SKM-1 treated with dmso at 0.1 percent for 144 hours (cell line): ENCODE results near the gene AFMID.
A peak's percentile ranks its signal among the peaks of the same experiment; 100 is the strongest.

ENCODE experiments used
- DNase-seq: peaks from one replicate; lab custom pipeline; 2025; ENCODE audit not compliant: unreplicated experiment; lab: John Stamatoyannopoulos, UW

The AFMID gene

DNA sequence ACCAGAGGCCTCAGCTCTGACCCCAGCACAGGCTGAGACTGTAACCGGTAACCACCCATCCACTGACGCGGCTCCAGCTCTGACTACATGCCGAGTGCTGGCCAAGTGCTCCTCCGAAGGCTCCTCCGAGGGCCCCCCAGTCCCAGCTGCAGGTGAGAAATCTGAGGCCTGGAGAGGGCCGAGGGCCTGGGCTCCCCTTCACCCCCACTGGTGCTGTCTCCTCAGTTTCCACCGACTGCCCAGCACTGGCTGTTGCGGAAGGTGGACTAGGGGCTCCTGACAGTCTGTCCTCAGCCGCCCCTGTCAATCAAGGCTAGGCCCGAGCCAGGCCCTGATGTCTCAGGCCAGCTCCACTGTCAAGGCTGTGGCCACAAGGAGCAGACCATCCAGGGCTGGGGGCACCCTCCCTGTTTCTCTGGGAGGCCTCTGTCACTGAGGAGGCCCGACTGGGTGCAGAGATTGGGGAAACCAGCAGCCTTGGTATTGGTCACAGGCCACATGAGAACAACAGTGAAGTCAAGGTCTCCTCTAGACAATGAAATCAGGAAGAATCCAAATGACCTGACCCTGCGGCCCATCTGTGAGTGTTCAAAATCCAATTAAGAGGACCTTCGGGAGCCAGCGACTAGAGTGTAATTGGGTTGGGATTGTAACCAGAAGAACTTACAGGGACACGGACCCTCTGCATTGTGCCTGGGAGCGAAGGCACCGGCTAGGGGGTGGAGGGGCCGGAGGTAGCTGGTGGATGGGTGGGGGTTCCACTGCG, 49.4 kb downstream of the AFMID start:
- DNase-seq: no peak

DNA sequence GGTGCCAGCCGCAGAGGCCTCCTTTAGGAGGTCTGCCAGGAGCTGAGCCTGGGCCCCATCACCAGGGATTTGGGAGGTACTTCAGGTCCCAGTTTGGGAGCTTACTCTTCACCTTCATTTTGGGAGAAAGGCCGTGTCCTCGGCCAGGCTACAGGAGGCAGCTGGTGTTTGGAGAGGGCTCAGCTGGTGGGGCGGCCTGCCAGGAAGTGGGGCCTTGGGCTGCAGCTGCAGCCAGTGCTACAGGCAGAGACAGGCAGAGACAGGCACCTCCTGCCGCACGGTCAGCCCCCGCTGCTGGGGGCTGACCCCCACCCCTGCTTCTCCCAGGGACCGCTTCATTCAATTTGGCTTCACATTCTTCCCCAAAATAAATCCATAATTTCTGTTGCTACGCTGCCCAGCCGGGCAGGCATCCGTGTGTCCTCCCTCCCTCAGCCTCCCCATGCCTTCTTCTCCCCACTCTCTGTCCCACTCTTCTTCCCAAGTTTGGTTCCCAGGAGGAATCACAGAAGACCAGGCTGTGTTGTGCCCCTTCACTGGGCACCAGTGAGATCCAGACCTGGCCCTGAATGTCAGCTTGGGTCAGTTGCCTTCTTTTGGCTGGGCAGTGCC, 50.3 kb downstream of the AFMID start:
- no peak for DNase-seq

DNA sequence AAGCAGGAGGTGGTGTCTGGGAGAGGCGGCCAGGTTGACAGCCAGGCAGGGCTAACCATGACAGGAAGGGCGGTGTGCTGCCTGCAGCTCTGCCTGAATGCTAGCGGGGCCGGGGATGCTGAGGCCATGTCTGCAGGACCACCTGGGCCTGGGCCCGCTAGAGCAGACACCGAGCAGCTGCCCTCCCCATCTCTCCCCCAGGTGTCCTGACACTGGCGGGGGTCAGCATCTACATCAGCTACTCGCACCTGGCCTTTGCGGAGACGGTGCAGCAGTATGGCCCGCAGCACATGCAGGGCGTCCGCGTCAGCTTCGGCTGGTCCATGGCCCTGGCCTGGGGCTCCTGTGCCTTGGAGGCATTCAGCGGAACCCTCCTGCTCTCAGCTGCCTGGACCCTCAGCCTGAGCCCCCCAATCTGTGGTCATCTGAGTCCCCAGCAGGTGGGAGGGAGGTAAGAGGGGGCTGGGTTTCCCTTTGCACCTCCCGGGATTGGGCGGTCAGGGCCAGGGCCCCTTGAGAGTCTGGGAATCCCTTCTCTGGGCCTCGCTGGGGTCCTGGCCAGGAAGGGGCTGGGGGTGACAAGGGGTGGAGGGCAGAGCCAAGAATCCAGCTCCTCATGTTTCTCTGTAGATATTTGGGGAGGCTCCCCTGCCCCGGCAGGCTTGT, 51.8 kb downstream of the AFMID start:
- DNase-seq: no peak

DNA sequence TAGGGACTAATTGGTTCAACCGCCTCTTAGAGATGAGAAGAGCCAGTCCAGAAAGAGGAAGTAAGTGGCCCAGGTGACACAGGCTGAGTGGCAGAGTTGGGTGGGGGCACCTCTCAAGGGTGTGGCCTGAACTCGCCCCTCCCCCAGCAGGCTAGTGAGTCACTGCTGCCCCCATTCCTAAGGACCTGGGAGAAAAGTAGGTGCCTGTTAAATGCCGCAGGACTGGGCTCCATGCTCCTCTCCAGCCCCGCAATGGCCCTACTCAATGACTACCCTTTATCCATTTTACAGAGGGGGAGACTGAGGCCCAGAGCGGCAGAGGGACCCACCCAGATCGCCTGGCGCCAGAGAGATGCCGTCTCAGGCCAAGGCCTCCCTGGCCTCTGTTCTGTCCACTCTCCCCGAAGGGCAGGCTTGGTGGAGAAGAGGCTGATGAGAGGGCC, 52.3 kb downstream of the AFMID start:
- DNase-seq: no peak

DNA sequence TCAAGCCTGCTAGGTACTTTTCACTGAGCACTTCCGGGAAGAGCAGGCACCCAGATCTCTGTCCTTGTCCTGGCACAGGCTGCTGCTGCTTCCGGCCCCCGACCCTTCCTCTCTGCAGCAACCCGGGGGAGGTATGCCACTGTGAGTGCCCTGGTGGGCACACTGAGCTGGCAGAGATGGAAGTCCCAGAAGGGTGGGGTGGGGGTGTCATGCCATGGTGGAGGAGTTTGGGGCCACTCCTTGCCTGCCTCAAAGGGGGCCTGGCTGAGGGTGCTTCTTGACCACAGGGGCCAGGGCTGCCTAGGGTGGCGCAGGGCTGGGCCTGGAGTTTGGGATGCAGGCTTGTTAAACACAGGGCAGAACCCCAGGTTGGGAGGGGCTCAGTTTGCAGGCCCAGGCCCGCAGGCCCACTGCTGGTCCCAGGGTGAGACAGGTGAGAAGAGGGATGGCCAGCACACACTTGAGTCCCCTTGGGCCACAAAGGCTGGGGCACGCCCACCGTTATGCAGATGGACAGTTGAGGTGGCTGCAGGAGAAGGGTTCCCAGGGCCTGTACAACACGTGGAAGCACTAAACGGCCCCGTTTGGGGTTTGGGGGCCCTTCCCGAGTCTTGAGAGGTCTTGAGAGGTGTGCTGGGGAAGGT, 53.0 kb downstream of the AFMID start:
- no peak for DNase-seq

DNA sequence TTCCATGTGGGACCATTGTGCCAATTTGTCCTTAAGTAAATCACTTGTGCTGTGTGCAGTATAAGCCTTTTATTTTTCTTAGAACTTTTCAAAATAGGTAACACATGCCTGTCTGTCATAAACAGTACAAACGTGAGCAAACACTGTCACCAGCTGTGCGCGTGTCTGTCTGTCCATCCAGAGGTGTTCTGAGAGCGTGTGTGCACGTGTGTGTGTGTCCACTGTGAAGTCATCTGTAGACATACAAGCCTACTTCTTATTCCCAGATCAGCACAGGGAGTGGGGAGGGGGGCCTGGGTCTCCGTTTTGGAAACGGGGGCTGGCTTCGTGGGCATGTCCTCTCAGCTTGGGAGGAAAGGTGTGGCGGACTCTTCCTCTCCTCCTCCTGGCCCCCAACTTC, 53.7 kb downstream of the AFMID start:
- no peak for DNase-seq

DNA sequence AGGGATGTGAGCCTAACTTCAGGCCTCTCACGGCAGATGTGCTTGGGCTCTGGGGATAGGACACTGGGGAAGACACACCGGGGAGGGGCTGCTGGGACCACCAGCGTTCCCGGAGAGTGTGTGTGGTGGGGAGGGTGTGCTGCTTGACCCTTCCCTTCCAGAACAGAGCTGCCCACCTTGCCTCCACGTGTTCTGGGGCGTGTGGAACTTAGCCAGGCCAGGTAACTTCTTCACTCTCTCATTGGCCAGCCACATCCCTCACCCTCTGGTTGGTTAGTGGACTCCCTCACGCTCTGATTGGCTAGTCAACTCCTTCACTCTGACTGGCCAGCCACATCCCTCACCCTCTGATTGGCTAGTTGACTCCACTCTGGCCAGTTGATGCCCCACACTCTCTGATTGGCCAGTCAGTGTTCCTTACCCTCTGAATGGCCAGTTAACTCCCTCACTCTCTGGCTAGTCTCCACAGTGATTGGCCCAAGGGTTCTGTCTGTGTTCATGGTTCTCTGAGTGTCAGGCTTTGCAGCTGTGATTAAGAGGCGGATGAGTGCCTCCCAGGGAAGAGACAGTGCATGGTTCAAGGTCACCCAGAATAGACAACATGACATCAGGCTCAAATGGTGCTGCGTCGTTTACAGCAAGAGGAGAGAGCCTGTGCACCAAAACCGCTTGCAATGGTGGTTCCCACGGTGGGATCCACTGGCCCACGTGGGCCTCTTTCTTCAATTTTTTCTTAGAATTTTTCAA, 54.3 kb downstream of the AFMID start:
- peak; percentile 8 for DNase-seq

DNA sequence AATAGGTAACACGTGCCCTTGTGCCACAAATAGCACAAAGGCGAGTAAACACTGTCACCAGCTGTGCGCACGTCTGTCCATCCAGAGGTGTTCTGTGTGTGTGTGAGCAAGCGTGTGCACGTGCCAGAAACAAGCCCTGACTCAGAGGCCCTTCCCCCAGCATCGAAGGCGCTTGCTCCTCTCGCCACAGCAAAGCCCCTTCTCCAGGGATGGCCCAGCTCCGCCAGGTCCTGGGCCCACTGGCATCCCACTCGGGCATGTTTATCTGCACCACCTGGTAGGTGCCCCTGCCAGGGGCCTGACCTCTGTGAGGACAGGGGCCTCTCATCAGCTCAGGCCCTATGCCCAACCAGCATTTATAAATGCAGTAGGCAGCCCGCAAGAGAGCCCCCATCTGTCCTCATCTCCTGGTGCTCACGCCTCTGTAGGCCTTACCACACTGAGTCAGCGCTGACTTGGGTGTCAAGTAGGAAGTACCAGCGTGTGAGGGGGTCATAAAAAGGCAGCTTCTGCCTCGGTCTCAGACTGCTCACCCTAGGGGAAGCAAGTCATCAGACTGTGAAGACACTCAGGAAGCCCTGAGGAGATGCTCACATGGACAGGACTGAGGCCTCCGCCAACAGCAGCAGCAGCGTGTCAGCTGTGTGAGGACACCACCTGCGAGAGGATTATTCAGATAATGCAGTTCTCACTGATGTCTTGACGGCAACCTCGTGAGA, 55.0 kb downstream of the AFMID start:
- peak; percentile 76 for DNase-seq

DNA sequence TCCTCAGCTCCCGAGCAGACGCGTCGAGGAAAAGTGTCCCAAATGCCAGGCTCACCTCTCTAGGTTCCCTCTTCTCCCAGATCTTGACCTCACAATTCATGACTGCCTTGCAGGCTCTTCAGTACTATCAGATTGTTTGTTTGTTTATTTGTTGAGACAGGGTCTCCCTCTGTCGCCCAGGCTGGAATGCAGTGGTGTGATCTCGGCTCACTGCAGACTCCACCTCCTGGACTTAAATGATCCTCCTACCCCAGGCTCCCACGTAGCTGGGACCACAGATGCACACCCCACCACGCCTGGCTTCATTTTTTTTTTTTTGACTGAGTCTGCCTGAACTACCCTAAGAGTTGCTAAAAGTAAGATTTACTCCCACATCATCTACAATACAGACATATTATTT, 60.1 kb downstream of the AFMID start:
- DNase-seq: no peak

DNA sequence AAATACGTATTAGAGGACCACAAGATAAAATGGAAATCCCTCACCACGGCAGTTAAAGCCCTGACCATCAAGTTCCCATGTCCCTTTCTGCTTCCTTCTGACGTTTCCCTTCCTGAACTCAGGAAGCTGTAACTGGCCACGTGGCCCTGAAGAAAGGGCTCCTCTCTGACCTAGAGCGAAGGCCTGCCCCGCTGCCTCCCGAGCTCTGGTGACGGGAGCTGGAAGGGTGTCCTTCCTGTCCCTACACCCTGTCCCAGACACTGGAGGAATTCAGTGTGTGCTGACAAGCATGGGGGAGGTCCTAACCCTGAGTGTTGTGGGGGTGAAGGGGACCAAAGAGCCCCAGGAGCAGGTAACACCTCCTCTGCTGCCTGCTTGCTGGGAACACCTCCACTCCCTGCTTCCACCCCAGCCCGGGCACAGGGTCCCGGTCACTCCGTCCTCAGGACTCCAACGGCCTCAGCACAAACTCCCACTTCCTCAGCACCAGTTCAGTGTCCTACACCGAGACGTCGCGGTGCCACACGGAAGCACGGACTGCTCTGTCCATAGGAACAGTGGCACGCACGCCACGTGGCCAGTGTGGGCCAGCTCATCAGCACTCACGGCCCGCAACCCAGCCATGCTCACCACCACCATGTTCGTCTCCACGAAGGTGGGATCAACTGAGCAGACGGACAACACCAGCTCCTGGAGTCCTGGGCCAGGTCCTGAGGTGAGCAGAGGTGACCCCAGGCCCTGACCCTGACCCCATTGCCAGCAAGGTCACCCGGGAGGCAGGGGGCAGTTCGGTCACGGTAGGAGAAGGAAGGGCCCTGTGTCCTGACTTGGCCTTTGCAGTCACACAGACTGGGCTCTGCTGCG, 61.1 kb downstream of the AFMID start:
- DNase-seq: no peak

DNA sequence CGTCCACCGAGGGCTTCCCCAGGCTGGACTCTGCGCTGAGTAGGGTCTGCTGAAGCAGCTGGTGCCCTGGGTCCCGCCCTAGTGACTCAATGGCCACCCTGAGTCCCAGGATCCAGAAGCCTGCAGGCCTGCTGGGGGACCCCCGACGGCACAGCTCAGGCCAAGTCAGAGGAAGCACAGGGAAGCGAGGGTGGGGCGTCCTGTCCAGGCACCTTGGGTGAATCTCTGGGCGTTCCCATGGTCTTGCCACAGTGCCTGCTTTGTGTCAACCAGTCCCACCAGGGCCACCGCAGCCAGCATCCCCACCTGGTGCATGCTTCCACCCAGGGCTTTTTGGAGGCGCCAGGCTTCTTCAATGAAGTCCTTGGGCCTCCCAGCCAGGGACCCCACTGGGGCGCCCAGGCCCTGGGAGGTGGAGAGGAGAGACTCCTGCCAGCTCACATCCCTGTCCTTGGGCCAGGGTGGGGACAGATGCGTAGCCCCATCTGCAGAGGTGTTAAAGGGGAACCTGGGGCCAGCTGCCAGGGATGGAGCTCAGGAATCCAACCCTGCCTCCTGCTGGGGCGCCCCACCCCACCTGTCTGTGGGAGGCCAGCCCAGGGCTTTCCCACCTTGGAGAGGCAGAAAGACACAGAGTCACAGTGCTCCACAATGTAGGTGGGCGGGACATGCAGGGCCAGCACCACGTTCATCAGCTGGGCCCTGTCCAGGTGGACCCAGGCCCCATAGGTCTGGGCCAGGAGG, 62.1 kb downstream of the AFMID start:
- no peak for DNase-seq

DNA sequence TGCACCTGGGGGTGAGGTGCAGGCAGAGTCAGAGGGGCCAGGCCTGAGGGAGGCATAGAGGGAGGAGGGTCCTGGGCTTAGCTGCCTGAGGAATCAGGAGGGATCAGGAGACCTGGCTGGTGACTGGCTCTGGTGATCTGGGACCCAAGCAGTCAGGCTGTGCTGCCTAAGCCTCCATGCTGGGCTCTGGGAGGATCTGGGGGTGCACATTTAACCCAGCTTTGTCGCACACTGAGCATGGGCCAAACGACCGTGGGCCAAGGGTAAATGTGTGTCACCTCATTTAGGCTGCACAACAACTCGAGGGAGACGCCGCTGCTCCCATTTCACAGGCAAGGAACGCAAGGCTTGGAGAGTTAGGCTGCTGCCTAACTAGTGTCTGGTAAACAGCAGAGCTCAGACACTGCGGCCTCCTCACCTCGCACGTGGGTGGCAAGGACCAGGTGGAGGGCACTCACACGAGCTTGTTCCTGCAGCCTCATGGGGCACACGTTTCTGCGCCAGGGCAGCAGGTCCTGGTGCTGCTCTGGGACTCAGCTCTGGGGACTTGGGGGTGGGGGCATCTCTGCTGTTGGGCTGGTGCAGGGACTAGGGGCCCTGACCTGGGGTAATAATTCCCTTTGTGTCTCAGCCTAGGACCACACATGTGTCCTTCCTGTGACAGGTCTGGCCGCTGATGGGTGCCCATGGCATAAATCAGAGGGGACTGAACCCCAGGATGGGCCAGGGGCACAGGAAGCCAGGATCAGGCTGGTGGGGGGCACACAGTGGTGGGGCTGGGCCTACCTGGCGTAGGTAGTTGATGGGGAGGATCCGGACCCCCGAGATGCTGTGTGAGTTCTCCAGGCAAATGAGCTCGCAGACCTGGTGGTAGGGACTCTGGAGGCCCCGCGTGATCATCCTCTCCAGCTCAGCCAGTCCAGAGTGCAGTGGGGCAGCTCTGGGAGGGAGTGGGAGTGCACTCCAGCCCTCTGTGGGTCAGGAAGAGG, 63.0 kb downstream of the AFMID start:
- no peak for DNase-seq

DNA sequence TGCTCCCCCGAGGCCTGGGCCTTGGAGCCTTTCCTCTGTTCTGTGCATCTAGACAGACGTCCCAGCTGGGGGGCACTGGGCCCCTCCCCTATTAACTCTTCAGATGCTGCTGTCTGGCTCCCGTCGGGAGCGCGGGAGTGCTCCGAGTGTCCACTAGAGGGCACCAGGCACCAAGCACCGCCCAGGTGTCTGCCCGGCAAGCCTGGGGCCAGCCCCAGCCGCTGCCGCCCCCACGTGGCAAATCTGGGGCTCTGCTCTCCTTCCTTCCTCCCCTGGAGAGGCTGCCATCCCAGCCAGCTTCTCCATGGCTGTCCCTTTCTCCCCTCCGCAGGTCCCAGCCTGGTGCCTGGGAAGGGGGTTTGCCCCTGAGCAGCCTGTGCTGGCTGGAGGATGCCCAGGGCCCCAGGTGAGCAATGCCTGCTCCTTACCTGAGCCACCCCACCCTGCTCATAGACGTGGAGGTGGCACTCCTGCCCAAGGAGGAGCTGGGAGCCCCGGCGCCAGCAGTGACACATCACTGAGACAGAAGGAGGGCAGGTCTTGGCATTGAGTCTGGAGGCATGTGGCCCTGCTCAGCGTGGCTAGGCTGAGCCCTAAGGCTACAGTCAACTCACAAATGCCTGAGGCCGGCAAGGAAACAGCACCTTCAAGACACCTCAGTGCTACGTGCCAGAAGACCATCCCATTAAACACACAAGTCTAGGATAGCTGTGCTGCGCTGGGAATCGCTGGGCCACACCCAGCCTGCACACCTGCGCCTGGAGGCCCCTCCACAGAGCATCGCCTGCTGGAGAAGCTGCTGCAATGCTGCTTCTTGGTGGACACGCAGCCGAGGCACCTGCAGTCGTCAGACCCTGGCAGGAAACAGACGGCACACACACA, 64.0 kb downstream of the AFMID start:
- peak; percentile 83 for DNase-seq

DNA sequence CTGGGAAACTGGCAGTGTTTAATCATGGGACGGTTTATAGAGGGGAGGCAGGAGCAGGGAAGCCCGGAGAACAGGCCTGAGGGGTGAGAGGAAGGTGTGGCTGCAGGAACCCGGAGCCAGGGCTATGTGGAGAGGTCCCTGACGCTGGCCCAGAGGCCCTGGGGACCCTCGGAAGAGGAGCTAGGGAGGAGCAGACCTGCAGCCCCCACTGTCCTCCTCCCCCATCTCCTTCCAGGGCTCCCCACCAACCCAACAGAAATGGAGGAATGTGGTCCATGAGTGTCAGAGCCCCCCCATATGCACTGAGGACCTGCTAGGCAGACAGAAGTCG, 64.6 kb downstream of the AFMID start:
- no peak for DNase-seq

DNA sequence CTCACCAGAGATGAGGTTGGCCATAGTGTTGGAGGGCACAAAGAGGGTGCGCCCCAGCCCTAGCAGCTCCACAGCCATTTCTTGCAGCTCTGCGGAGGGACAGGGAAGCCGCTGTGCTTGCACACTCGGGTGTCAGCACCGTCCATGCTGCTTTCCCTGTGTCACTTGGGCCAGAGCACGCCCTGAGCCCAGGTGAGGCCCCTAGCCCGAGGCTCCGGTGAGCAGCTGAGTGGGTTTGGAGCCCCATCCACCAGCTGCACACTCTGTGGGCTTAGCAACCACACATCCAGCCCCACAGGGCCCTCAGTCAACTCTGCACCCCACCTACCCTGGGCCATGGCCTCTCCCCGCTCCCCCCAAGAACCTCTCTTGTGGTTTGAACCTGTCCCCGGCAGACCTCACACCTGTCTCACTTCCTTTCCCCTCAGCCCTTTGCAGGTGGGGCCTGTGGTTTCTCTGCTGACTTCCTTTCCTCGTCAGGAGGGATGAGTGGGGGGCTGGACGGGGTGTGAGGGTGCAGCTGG, 65.0 kb downstream of the AFMID start:
- no peak for DNase-seq
